NCI-H774 (cell line): ENCODE measurements around the gene B4GALNT4.
A peak's percentile ranks its signal among the peaks of the same experiment; 100 is the strongest.
"Not testable (repeated sequence)": the region's sequence is repeated elsewhere in the genome, so short reads cannot be mapped to it uniquely, and the experiment has no call there.

Experiments used
- DNase-seq: peaks from one replicate; lab custom pipeline; 2025; lab: John Stamatoyannopoulos, UW

Gene B4GALNT4

GRCh38 chr11:375065-376025, 6.0 kb downstream of the B4GALNT4 start:
- DNase-seq, result no peak

GRCh38 chr11:376531-377173, 7.4 kb downstream of the B4GALNT4 start:
- DNase-seq, result no peak

- no peak for DNase-seq
Measured at GRCh38 chr11:377174-377865, 8.0 kb downstream of the B4GALNT4 start.

GRCh38 chr11:377883-378500, 8.7 kb downstream of the B4GALNT4 start:
- no peak for DNase-seq

GRCh38 chr11:379205-380094, 10.2 kb downstream of the B4GALNT4 start:
- DNase-seq, result no peak

- no peak for DNase-seq
Measured at GRCh38 chr11:380095-380480, 10.8 kb downstream of the B4GALNT4 start.

- DNase-seq, result no peak
Measured at GRCh38 chr11:380491-380890, 11.2 kb downstream of the B4GALNT4 start.

GRCh38 chr11:380996-381395, 11.7 kb downstream of the B4GALNT4 start:
- no peak for DNase-seq

GRCh38 chr11:381501-382072, 12.3 kb downstream of the B4GALNT4 start:
- DNase-seq, result no peak

- DNase-seq, result no peak
Measured at GRCh38 chr11:382081-382629, 12.9 kb downstream of the B4GALNT4 start.

GRCh38 chr11:383431-383830, 14.1 kb downstream of the B4GALNT4 start:
- DNase-seq, result no peak

- no peak for DNase-seq
Measured at GRCh38 chr11:384511-384910, 15.2 kb downstream of the B4GALNT4 start.

GRCh38 chr11:385594-386351, 16.5 kb downstream of the B4GALNT4 start:
- no peak for DNase-seq

- DNase-seq, result no peak
Measured at GRCh38 chr11:386483-386882, 17.2 kb downstream of the B4GALNT4 start.

- DNase-seq, result no peak
Measured at GRCh38 chr11:387193-387793, 18.0 kb downstream of the B4GALNT4 start.

GRCh38 chr11:389369-389768, 20.1 kb downstream of the B4GALNT4 start:
- DNase-seq, result not testable (repeated sequence)

- peak; percentile 16 for DNase-seq
Measured at GRCh38 chr11:390175-390574, 20.9 kb downstream of the B4GALNT4 start.

GRCh38 chr11:391117-392017, 22.1 kb downstream of the B4GALNT4 start:
- DNase-seq, result no peak
